Erythroblast (primary cell): Measurements from ENCODE around the gene UNCX.

Experiments
- GATA1 ChIP-seq: IDR thresholded peaks from 2 replicates; pipeline ENCODE4 v1.6.1; 2011; ENCODE audit warnings: low read depth, mild to moderate bottlenecking, control low read depth, low read length, moderate library complexity
- POLR2A ChIP-seq: IDR thresholded peaks from 2 replicates; pipeline ENCODE4 v1.6.1; 2011; ENCODE audit warnings: mild to moderate bottlenecking, low read length

DNA sequence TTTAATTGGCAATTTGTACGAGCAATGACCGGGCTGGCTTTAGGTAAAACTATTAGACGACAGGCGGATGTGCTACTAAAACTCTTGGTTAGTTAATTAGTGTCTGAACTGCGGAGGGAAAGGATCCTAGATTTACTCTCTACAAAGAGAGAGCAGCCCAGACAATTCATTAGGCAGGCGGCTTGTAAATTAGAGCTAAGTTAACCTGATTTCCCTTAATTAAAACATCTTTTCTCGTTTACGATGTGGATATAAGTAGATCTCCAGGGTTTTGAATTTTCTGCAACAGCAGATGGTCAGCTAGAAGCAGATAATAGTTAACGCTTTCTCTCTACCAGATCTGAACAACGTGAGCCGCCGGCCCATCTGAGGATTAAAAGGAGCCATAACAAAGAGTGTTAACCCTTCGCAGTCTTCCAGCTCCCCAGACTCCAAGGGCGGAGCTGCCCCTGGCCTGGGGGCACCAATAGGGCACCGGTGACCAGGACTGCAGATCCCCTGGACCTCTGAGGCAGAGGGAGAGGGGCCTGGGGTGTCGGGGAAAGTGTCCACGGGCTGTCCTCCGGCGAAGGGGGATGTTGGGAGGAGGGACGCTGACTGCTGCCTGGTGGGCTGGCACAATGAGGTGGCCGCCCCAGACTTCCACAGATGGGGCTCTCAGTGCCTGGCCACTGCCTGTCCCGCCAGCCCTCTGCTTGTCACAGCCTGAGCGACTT, 6.3 kb upstream of the UNCX start:
- TF ChIP-seq POLR2A: no peak
- TF ChIP-seq GATA1: no peak
